Mesenchymal stem cell (in vitro differentiated cells and primary cell): Measurements from ENCODE around the gene PKD1L1.

Experiments used
- DNase-seq: peaks from one replicate; pipeline ENCODE4 v3.0.0-alpha.2; 2013
- H2AFZ ChIP-seq: one replicate; pipeline ENCODE4 v1.6.1; 2013; ENCODE audit warnings: low read depth, mild to moderate bottlenecking, control low read depth, inconsistent platforms, low read length, moderate library complexity
- H2AK5ac ChIP-seq: 2 replicates; pipeline ENCODE4 v1.6.1; 2013; ENCODE audit warnings: low read length, moderate library complexity, mild to moderate bottlenecking, inconsistent platforms; ENCODE audit not compliant: severe bottlenecking
- H2BK120ac ChIP-seq: one replicate; pipeline ENCODE4 v1.6.1; 2013; ENCODE audit warnings: low read depth, mild to moderate bottlenecking, inconsistent platforms, low read length, moderate library complexity
- H2BK12ac ChIP-seq, 2 experiments: one replicate each; pipeline ENCODE4 v1.6.1; 2013; ENCODE audit warnings: inconsistent platforms in 2 of 2, low read length in 2 of 2, mild to moderate bottlenecking in 2 of 2, moderate library complexity in 2 of 2, control low read depth in 1 of 2
- H2BK15ac ChIP-seq: one replicate; pipeline ENCODE4 v1.6.1; 2013; ENCODE audit warnings: mild to moderate bottlenecking, low read depth, inconsistent platforms; ENCODE audit not compliant: poor library complexity, severe bottlenecking
- H2BK5ac ChIP-seq: 2 replicates; pipeline ENCODE4 v1.6.1; 2013; ENCODE audit warnings: low read depth, mild to moderate bottlenecking, low read length, control low read depth, inconsistent platforms; ENCODE audit not compliant: poor library complexity, severe bottlenecking
- H3K14ac ChIP-seq, 2 experiments: one replicate each; pipeline ENCODE4 v1.6.1; 2013; ENCODE audit warnings: inconsistent platforms in 2 of 2, low read length in 2 of 2, control low read depth in 1 of 2, mild to moderate bottlenecking in 1 of 2, moderate library complexity in 1 of 2
- H3K18ac ChIP-seq, 2 experiments: one replicate each; pipeline ENCODE4 v1.6.1; 2013; ENCODE audit warnings: inconsistent platforms in 2 of 2, low read length in 2 of 2, control low read depth in 1 of 2, low read depth in 1 of 2, mild to moderate bottlenecking in 1 of 2
- H3K23ac ChIP-seq, 2 experiments: one replicate each; pipeline ENCODE4 v1.6.1; 2013; ENCODE audit warnings: inconsistent platforms in 2 of 2, low read length in 2 of 2, mild to moderate bottlenecking in 2 of 2, moderate library complexity in 2 of 2, control low read depth in 1 of 2
- H3K27ac ChIP-seq: 2 replicates; pipeline ENCODE4 v1.5.1; 2013; ENCODE audit warnings: mild to moderate bottlenecking, moderate library complexity, low read length, control low read depth, inconsistent platforms; ENCODE audit not compliant: poor library complexity, severe bottlenecking
- H3K27me3 ChIP-seq, 2 experiments: 2 replicates each; pipeline versions ENCODE4 v1.6.1 to v1.7.0; 2013; ENCODE audit warnings: low read length in 2 of 2, mild to moderate bottlenecking in 2 of 2, moderate library complexity in 2 of 2, control low read depth in 1 of 2, inconsistent platforms in 1 of 2; ENCODE audit not compliant: control insufficient read depth in 1 of 2, insufficient read depth in 1 of 2
- H3K36me3 ChIP-seq, 2 experiments: 2 replicates each; pipeline versions ENCODE4 v1.6.1 to v1.7.0; 2013; ENCODE audit warnings: low read length in 2 of 2, control low read depth in 1 of 2, inconsistent platforms in 1 of 2, low read depth in 1 of 2, mild to moderate bottlenecking in 1 of 2; ENCODE audit not compliant: insufficient read depth in 2 of 2, control insufficient read depth in 1 of 2
- H3K4ac ChIP-seq, 2 experiments: one replicate each; pipeline ENCODE4 v1.6.1; 2013; ENCODE audit warnings: inconsistent platforms in 2 of 2, low read length in 2 of 2, mild to moderate bottlenecking in 2 of 2, moderate library complexity in 2 of 2, control low read depth in 1 of 2, low read depth in 1 of 2
- H3K4me1 ChIP-seq: 2 replicates; pipeline ENCODE4 v1.6.1; 2013; ENCODE audit warnings: low read depth, low read length, control low read depth; ENCODE audit not compliant: control insufficient read depth, insufficient read depth
- H3K4me2 ChIP-seq: 2 replicates; pipeline ENCODE4 v1.6.1; 2013; ENCODE audit warnings: low read length, mild to moderate bottlenecking, inconsistent platforms; ENCODE audit not compliant: poor library complexity, severe bottlenecking
- H3K4me3 ChIP-seq, 2 experiments: 2 replicates each; pipeline versions ENCODE4 v1.5.1 to v1.7.0; 2013; ENCODE audit warnings: low read length in 2 of 2, mild to moderate bottlenecking in 2 of 2, control low read depth in 1 of 2, low read depth in 1 of 2; ENCODE audit not compliant: insufficient read depth in 1 of 2
- H3K79me1 ChIP-seq: replicated peaks from 2 replicates; pipeline ENCODE4 v1.6.1; 2013; ENCODE audit warnings: mild to moderate bottlenecking, control low read depth, low read length, inconsistent platforms; ENCODE audit not compliant: poor library complexity, severe bottlenecking
- H3K9ac ChIP-seq: 2 replicates; pipeline ENCODE4 v1.7.0; 2013; ENCODE audit warnings: mild to moderate bottlenecking, low read length, moderate library complexity
- H3K9me3 ChIP-seq: 2 replicates; pipeline ENCODE4 v1.7.0; 2013; ENCODE audit warnings: mild to moderate bottlenecking, low read length; ENCODE audit not compliant: control insufficient read depth
- H4K8ac ChIP-seq: one replicate; pipeline ENCODE4 v1.6.1; 2013; ENCODE audit warnings: inconsistent platforms, mild to moderate bottlenecking, low read length, moderate library complexity
- H4K91ac ChIP-seq: one replicate; pipeline ENCODE4 v1.6.1; 2013; ENCODE audit warnings: mild to moderate bottlenecking, low read length, inconsistent platforms
- WGBS: methylation state at CpG from one replicate; pipeline ENCODE4 v1.1.7; 2013; ENCODE audit warnings: mixed read lengths; 5-methylcytosine and 5-hydroxymethylcytosine counted together

The PKD1L1 gene

DNA sequence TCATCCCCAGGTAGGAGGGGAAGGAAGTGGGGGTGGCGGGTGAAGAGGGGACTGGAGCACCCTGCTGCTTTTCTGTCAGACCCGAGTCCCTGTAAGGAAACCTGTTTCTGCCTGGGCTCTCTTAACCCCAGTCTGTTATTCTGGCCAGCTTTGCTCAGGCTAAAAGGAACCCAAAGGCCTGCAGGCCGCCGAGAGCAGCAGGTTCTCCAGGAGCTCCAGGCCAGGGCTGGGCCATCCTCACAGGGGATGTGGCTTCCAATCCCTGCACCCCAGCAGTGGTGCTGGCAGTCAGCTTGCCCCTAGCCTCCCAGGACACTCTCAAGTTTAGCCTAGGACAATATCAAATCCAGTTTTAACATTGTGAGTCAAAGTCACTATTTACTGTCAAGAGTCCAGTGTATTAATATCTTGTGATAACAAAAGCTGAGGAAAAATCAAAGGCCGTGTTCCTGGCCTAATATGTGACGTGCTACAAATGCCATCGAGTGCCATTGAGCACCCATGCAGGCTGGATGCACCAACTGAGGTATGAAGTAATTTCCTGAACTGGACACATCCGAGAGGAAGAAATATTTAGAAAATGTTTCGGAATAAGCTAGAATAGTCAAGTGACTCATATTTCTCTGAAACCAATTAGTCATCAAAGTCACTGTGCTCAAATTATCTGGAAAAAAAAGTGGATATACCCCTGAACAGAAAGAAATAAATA lies 7.0 kb downstream of the PKD1L1 start:
- peak overlapping the region; percentile 8 for H2AFZ ChIP-seq
- peak overlapping the region; percentile 76 for H3K27ac ChIP-seq
- H2AK5ac ChIP-seq, result no peak overlapping the region
- peak overlapping the region in 1 of 2 experiments; percentile 68 for H3K14ac ChIP-seq
- peak overlapping the region; percentile 83 for H2BK120ac ChIP-seq
- no peak overlapping the region for H3K4me2 ChIP-seq
- peaks cover 32% of the 10 kb centered on the region for H3K4me1 ChIP-seq
- no peaks in the 10 kb centered on the region for H3K27me3 ChIP-seq
- peak overlapping the region in 1 of 2 experiments; percentile 95 for H2BK12ac ChIP-seq
- WGBS, result 15% methylated on average over 7 of the region's 9 CpGs
- peak overlapping the region; percentile 15 for H2BK15ac ChIP-seq
- no peaks in the 10 kb centered on the region for H3K79me1 ChIP-seq
- H2BK5ac ChIP-seq, result peak overlapping the region; percentile 9
- peaks cover 0 to 1% of the 10 kb centered on the region in 2 experiments for H3K36me3 ChIP-seq
- H3K9ac ChIP-seq, result peak overlapping the region; percentile 83
- peak overlapping the region; percentile 29 to 89 for H3K4ac ChIP-seq
- H3K4me3 ChIP-seq, result no peak overlapping the region
- DNase-seq, result peak; percentile 81
- H4K8ac ChIP-seq, result peak overlapping the region; percentile 86
- no peak overlapping the region for H3K23ac ChIP-seq
- peak overlapping the region; percentile 88 to 92 for H3K18ac ChIP-seq
- H4K91ac ChIP-seq, result peak overlapping the region; percentile 86
- H3K9me3 ChIP-seq, result no peaks in the 10 kb centered on the region

DNA sequence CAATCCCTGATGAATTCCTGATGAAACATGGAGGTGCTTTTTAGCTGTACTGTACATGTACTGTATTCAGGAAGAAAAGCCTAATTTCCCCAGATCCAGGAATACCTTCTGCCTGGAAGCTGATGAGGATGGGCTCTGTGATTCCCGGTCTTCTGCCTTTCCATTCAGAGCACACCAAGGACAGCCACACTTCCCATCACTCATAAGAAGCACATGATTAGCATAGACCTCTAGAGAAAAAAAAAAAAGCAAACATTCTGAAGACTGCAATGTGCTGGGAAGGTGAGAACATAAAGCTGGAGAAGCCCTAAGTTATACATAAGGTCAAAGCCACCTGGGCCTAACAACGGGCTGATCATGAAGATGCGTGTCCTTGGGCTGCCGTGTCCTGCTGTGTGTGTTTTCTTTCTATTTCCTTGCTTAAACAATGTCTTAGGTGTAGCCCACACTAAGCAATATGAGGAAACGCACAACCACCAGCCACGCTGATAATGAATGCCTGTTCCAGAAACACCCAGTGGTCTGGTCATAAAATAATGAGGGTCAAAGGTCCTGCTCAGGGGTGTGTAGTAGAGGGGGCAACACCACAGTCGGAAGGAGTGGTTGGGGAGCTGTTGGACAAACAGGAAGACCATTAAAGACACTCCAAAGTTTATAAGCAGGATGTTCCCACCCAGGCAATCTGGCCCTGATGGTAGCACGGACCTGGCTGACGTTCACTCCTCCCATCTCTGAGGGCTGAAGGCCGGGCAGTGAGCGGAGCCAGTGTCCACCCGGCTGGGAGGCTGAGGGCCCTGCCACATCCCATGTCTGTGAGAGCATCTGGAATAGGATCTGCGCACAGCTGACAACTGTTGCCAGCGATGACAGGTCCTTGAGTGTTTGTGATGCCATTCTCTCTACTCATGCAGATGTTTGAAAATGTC lies 7.9 kb downstream of the PKD1L1 start:
- H2BK12ac ChIP-seq, result peak overlapping the region; percentile 59 to 70
- H3K23ac ChIP-seq, result no peak overlapping the region
- H3K9ac ChIP-seq, result peak overlapping the region; percentile 83
- H3K36me3 ChIP-seq, result no peaks in the 10 kb centered on the region
- no peak overlapping the region for H3K4me2 ChIP-seq
- no peaks in the 10 kb centered on the region for H3K79me1 ChIP-seq
- peak overlapping the region in 1 of 2 experiments; percentile 22 for H3K4ac ChIP-seq
- H2BK5ac ChIP-seq, result no peak overlapping the region
- peak overlapping the region; percentile 45 for H2BK120ac ChIP-seq
- 4% methylated on average over 11 of the region's 14 CpGs for WGBS
- H3K4me3 ChIP-seq, result no peak overlapping the region
- H3K27me3 ChIP-seq, result no peaks in the 10 kb centered on the region
- no peak overlapping the region for H2AFZ ChIP-seq
- peak overlapping the region; percentile 70 for H4K8ac ChIP-seq
- peak overlapping the region; percentile 35 for H2AK5ac ChIP-seq
- peak; percentile 84 for DNase-seq
- no peak overlapping the region for H3K14ac ChIP-seq
- H3K9me3 ChIP-seq, result no peaks in the 10 kb centered on the region
- no peak overlapping the region for H2BK15ac ChIP-seq
- H4K91ac ChIP-seq, result peak overlapping the region; percentile 41
- H3K27ac ChIP-seq, result no peak overlapping the region
- peaks cover 30% of the 10 kb centered on the region for H3K4me1 ChIP-seq
- peak overlapping the region; percentile 58 to 59 for H3K18ac ChIP-seq

DNA sequence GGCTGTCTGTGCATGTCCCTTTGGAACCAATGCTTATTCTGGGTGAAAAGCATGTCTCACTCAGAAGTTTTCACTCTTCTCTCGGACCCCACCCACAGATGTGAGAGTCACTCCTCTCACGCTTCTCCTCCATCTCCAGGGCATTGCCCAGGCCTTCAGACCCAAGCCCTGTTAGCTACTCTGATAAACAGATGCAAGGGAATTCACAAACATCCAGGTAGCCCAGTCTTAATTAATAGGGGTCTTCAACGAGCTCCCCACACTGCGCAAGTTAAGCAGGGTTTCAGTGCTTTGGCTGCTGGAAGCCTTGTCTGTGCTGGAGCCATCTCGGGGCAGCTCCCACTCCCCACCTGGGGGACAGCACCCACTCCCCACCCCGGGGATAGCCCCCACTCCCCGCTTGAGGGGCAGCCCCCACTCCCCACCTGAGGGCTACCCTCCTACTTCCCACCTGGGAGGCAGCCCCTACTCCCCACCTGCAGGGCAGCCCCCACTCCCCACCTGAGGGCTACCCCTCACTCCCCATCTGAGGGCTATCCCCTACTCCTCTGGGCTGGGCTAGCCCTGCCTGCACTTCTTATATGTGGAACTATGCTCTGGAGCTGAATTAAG lies 8.7 kb downstream of the PKD1L1 start:
- Histone ChIP-seq H3K4me3 (no peak overlapping the region), H3K4me2 (no peak overlapping the region), H3K18ac (peak overlapping the region; percentile 52 to 54), H2BK120ac (peak overlapping the region; percentile 45), H3K79me1 (no peaks in the 10 kb centered on the region), H3K23ac (no peak overlapping the region), H4K8ac (no peak overlapping the region), H2BK5ac (no peak overlapping the region), H3K14ac (no peak overlapping the region), H2BK12ac (peak overlapping the region; percentile 70 to 86), H3K4me1 (peaks cover 30% of the 10 kb centered on the region), H3K36me3 (no peaks in the 10 kb centered on the region), H2AFZ (no peak overlapping the region), H3K9me3 (no peaks in the 10 kb centered on the region), H3K4ac (peak overlapping the region in 1 of 2 experiments; percentile 22), H3K9ac (no peak overlapping the region), H3K27ac (no peak overlapping the region), H4K91ac (no peak overlapping the region), H2AK5ac (no peak overlapping the region), H2BK15ac (peak overlapping the region; percentile 86), H3K27me3 (no peaks in the 10 kb centered on the region)
- DNase-seq, result no peak
- WGBS, result 91% methylated on average over 7 of the region's 7 CpGs
